22Rv1 (cell line): ENCODE results near the gene ANKRD40.

Experiments
- H3K27ac ChIP-seq: fragments of 450-650 bp; 2 replicates; pipeline ENCODE4 v1.5.1; 2017
- ZFX ChIP-seq: fragments of 450-650 bp; IDR thresholded peaks from 2 replicates; pipeline ENCODE4 v1.6.1; 2017; ENCODE audit warnings: antibody characterized with exemption, borderline replicate concordance
- TF ChIP-seq, protein P1 (sequence below): fragments of 450-650 bp; IDR thresholded peaks from 2 replicates; pipeline ENCODE4 v1.5.1; 2017; ENCODE audit warnings: mild to moderate bottlenecking

The ANKRD40 gene

DNA sequence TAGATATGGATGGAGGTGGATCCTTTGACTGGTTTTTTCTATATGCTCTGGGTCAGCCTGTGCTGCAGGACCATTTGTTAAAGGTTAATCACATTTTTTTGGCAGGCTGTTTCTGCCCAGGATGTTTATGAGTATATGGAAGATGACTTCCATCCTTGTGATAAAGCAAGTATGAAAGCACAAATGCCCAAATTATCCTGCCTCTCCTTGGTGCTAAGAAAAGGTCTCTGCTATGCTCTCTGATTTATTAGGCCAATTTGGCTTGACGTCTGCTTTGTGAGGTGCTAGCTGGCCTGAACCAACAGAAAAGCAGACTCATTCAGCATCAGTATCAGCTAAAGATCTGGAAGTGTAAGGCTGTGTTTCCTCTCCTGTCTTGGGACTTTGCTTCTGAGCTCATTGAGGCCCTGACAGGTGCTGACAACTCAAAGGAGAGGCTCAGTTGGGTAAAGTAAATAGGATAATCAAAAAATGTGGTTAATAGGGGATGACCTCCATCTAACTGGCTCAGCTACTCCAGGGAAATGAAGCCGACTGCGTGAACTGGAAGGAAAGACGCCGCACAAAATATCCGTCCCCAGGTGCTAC is 15.2 kb downstream of the ANKRD40 start:
- H3K27ac ChIP-seq = peak overlapping the region; percentile 98

GRCh38 chr17:50691550-50692447 is 15.9 kb downstream of the ANKRD40 start:
- TF ChIP-seq ZFX = no peak
- TF ChIP-seq, protein P1, sequence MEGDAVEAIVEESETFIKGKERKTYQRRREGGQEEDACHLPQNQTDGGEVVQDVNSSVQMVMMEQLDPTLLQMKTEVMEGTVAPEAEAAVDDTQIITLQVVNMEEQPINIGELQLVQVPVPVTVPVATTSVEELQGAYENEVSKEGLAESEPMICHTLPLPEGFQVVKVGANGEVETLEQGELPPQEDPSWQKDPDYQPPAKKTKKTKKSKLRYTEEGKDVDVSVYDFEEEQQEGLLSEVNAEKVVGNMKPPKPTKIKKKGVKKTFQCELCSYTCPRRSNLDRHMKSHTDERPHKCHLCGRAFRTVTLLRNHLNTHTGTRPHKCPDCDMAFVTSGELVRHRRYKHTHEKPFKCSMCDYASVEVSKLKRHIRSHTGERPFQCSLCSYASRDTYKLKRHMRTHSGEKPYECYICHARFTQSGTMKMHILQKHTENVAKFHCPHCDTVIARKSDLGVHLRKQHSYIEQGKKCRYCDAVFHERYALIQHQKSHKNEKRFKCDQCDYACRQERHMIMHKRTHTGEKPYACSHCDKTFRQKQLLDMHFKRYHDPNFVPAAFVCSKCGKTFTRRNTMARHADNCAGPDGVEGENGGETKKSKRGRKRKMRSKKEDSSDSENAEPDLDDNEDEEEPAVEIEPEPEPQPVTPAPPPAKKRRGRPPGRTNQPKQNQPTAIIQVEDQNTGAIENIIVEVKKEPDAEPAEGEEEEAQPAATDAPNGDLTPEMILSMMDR = no peak
- peak overlapping the region; percentile 98 for H3K27ac ChIP-seq

More for the DNA sequence above, 15.2 kb downstream of the ANKRD40 start:
- no peak for TF ChIP-seq ZFX
- TF ChIP-seq, protein P1 = no peak

DNA sequence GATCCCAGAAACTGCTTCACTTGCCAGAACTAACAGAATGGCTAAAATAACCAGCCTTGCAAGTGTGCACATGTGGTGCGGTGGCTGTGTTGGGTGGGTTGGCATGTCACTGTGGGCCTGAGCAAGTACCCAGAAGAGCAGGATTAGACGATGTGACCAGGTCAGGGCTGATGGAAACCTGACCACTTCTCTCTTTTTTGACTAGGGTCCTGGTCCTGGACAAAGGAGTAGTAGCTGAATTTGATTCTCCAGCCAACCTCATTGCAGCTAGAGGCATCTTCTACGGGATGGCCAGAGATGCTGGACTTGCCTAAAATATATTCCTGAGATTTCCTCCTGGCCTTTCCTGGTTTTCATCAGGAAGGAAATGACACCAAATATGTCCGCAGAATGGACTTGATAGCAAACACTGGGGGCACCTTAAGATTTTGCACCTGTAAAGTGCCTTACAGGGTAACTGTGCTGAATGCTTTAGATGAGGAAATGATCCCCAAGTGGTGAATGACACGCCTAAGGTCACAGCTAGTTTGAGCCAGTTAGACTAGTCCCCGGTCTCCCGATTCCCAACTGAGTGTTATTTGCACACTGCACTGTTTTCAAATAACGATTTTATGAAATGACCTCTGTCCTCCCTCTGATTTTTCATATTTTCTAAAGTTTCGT is 16.7 kb downstream of the ANKRD40 start:
- H3K27ac ChIP-seq = peak overlapping the region; percentile 98
- TF ChIP-seq, protein P1 = no peak
- no peak for TF ChIP-seq ZFX

GRCh38 chr17:50689956-50690886 is 17.5 kb downstream of the ANKRD40 start:
- peak overlapping the region; percentile 98 for H3K27ac ChIP-seq

DNA sequence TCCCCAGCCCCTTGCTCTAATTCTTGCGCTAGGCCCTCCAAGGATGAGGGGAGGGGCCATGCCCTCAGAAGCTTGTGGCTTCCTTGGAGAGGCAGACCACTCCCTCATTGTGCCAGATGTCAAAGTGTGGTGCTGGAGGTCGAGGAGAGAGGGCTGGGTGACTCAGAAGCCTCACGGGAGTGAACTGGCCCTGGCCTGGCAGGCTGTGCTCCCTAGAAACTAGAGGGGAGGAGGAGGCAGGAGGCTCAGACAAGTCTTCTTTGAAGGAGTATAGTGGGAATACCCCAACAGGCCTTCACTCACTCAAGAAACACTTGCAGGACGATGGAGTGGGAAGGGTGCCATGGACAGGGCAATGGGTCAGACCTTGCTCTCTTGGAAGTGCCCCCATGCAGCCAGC is 18.5 kb downstream of the ANKRD40 start:
- no peak overlapping the region for H3K27ac ChIP-seq
- no peak for TF ChIP-seq ZFX
- TF ChIP-seq, protein P1 = no peak

More at GRCh38 chr17:50689956-50690886, 17.5 kb downstream of the ANKRD40 start:
- TF ChIP-seq ZFX = no peak
- TF ChIP-seq, protein P1 = no peak

DNA sequence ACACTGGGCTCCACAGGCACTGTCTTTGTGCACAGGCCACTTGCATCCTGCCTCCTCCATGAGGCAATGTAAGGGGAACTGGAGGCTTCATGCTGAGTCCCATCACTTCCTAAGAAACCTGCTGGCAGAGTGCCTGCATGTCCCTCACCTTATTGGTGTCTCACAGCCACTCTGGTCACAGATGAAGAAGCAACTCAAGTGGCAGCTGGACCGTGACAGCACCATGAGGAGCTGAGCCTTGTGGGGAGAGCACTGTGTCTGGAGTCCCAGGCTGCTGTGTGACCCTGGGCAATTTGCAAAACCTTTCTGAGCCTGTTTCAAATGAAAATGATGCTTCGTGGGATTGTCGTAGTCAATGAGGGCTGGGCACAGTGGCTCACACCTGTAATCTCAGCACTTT is 19.5 kb downstream of the ANKRD40 start:
- no peak overlapping the region for H3K27ac ChIP-seq
- TF ChIP-seq, protein P1 = no peak
- TF ChIP-seq ZFX = no peak
